PC-3 (cell line): ENCODE data around the gene POLA1.

Experiments used
- EZH2 ChIP-seq: fragments of 300-600 bp; sonication (generic); IDR thresholded peaks from one replicate; pipeline ENCODE4 v1.6.1; 2017; ENCODE audit warnings: antibody characterized with exemption, mild to moderate bottlenecking, low read length; ENCODE audit not compliant: unreplicated experiment
- EZH2phosphoT487 ChIP-seq: fragments of 300-600 bp; sonication (generic); IDR thresholded peaks from 2 replicates; pipeline ENCODE4 v1.6.1; 2018; ENCODE audit warnings: mild to moderate bottlenecking, antibody characterized with exemption, low read length, borderline replicate concordance
- TF ChIP-seq, protein P1 (sequence below): fragments of 300-600 bp; sonication (generic); conservative IDR thresholded peaks from 2 replicates; pipeline ENCODE4 v1.5.1; 2017; ENCODE audit warnings: antibody characterized with exemption, low read depth, mild to moderate bottlenecking, low read length

DNA sequence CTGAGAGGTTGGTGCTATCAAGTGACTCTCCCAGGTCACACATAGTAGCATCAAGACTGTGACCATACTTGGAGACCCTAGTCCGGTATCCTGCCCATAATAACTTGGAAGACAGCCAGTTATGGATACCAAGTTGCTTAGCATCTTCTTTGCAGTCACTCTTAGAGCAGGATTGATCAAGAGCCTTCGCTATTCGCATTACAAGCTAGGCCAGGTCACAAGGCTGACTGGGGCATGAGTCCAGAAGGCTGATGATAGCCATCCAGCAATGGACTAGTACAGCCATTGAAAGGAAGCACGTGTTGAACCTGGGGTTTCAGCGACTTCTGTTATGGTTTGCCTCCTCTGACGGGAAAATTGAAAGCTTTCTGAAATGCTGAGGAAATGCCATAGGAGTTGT lies 157.6 kb downstream of the POLA1 start:
- TF ChIP-seq, protein P1, sequence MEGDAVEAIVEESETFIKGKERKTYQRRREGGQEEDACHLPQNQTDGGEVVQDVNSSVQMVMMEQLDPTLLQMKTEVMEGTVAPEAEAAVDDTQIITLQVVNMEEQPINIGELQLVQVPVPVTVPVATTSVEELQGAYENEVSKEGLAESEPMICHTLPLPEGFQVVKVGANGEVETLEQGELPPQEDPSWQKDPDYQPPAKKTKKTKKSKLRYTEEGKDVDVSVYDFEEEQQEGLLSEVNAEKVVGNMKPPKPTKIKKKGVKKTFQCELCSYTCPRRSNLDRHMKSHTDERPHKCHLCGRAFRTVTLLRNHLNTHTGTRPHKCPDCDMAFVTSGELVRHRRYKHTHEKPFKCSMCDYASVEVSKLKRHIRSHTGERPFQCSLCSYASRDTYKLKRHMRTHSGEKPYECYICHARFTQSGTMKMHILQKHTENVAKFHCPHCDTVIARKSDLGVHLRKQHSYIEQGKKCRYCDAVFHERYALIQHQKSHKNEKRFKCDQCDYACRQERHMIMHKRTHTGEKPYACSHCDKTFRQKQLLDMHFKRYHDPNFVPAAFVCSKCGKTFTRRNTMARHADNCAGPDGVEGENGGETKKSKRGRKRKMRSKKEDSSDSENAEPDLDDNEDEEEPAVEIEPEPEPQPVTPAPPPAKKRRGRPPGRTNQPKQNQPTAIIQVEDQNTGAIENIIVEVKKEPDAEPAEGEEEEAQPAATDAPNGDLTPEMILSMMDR, result no peak
- TF ChIP-seq EZH2 (no peak), EZH2phosphoT487 (no peak)
